ENCODE measurements around the gene GPR176.
A peak's percentile ranks its signal among the peaks of the same experiment; 100 is the strongest.

GPR176 gene

GRCh38 chr15:39804026-39804425 is 116.0 kb downstream of the GPR176 start:
- DNase-seq (ENCODE audit: low spot score), result no peak

- no peak for DNase-seq (ENCODE audit: low spot score)
Measured at GRCh38 chr15:39803016-39803415, 117.0 kb downstream of the GPR176 start.

- DNase-seq (ENCODE audit: low spot score), result peak; percentile 46
Measured at GRCh38 chr15:39801641-39802309, 118.3 kb downstream of the GPR176 start.

GRCh38 chr15:39799552-39800011 is 120.5 kb downstream of the GPR176 start:
- DNase-seq (ENCODE audit: low spot score), result no peak

- DNase-seq (ENCODE audit: low spot score), result no peak
Measured at GRCh38 chr15:39798382-39798781, 121.7 kb downstream of the GPR176 start.

GRCh38 chr15:39797407-39797806 is 122.7 kb downstream of the GPR176 start:
- DNase-seq (ENCODE audit: low spot score), result peak; percentile 24

- DNase-seq (ENCODE audit: low spot score), result no peak
Measured at GRCh38 chr15:39796601-39797000, 123.5 kb downstream of the GPR176 start.

- DNase-seq (ENCODE audit: low spot score), result no peak
Measured at GRCh38 chr15:39795486-39795885, 124.6 kb downstream of the GPR176 start.

GRCh38 chr15:39794954-39795353 is 125.1 kb downstream of the GPR176 start:
- no peak for DNase-seq (ENCODE audit: low spot score)

- DNase-seq (ENCODE audit: low spot score), result no peak
Measured at GRCh38 chr15:39793923-39794322, 126.1 kb downstream of the GPR176 start.

GRCh38 chr15:39792844-39793335 is 127.2 kb downstream of the GPR176 start:
- DNase-seq (ENCODE audit: low spot score), result no peak

- DNase-seq (ENCODE audit: low spot score), result no peak
Measured at GRCh38 chr15:39792025-39792843, 127.8 kb downstream of the GPR176 start.

GRCh38 chr15:39789736-39790135 is 130.3 kb downstream of the GPR176 start:
- no peak for DNase-seq (ENCODE audit: low spot score)

GRCh38 chr15:39788800-39789565 is 131.1 kb downstream of the GPR176 start:
- DNase-seq (ENCODE audit: low spot score), result no peak

GRCh38 chr15:39788108-39788507 is 132.0 kb downstream of the GPR176 start:
- no peak for DNase-seq (ENCODE audit: low spot score)

- DNase-seq (ENCODE audit: low spot score), result no peak
Measured at GRCh38 chr15:39787479-39787878, 132.6 kb downstream of the GPR176 start.

GRCh38 chr15:39786447-39787056 is 133.5 kb downstream of the GPR176 start:
- peak; percentile 82 for DNase-seq (ENCODE audit: low spot score)

GRCh38 chr15:39785841-39786240 is 134.2 kb downstream of the GPR176 start:
- no peak for DNase-seq (ENCODE audit: low spot score)

- DNase-seq (ENCODE audit: low spot score), result no peak
Measured at GRCh38 chr15:39785139-39785538, 134.9 kb downstream of the GPR176 start.

- no peak for DNase-seq (ENCODE audit: low spot score)
Measured at GRCh38 chr15:39784638-39785037, 135.4 kb downstream of the GPR176 start.

- DNase-seq (ENCODE audit: low spot score), result no peak
Measured at GRCh38 chr15:39784125-39784524, 135.9 kb downstream of the GPR176 start.

GRCh38 chr15:39783244-39783820 is 136.7 kb downstream of the GPR176 start:
- peak; percentile 39 for DNase-seq (ENCODE audit: low spot score)

All from NAMALWA (cell line).